Tibial nerve (tissue), 4 donors: ENCODE measurements around the gene P2RY11. TPM values are rescaled to one million over a fixed set of nuclear protein-coding genes. Genes with fewer than 3 reads are reported as not detected.
A peak's percentile ranks its signal among the peaks of the same experiment; 100 is the strongest.

Experiments
- DNase-seq, 2 donors: peaks; one replicate each; pipeline ENCODE4 v3.0.0-alpha.2; 2019; ENCODE audit warnings: low spot score in 2 of 2
- H3K27ac ChIP-seq, 4 donors: fragments of 200-600 bp; sonication (generic) in 3 of 4; one replicate each; pipeline ENCODE4 v1.5.1; 2017 to 2019; ENCODE audit warnings: mild to moderate bottlenecking in 1 of 4
- H3K27me3 ChIP-seq, 2 donors: fragments of 200-600 bp; sonication (generic) in 1 of 2; one replicate each; pipeline versions ENCODE4 v1.5.1 to v1.6.0; 2017 to 2019
- H3K36me3 ChIP-seq, 3 donors: fragments of 200-600 bp; sonication (generic); one replicate each; pipeline ENCODE4 v1.5.1; 2018 to 2019
- H3K4me1 ChIP-seq, 4 donors: fragments of 200-600 bp; sonication (generic) in 3 of 4; one replicate each; pipeline ENCODE4 v1.5.1; 2017 to 2019
- H3K4me3 ChIP-seq, 4 donors: fragments of 200-600 bp; sonication (generic) in 3 of 4; one replicate each; pipeline ENCODE4 v1.5.1; 2017 to 2019; ENCODE audit warnings: mild to moderate bottlenecking in 1 of 4, moderate library complexity in 1 of 4
- H3K9me3 ChIP-seq, 4 donors: fragments of 200-600 bp; sonication (generic) in 3 of 4; one replicate each; pipeline ENCODE4 v1.5.1; 2017 to 2019
- EP300 ChIP-seq, 2 donors: sonication (generic); formaldehyde crosslinking; IDR thresholded peaks; one replicate each; pipeline ENCODE4 v1.6.1; 2017; ENCODE audit warnings: antibody characterized with exemption in 2 of 2, mild to moderate bottlenecking in 1 of 2
- POLR2A ChIP-seq, 2 donors: fragments of 450-650 bp; IDR thresholded peaks; one replicate each; pipeline ENCODE4 v1.6.1; 2017; ENCODE audit warnings: antibody characterized with exemption in 2 of 2, mild to moderate bottlenecking in 2 of 2, moderate library complexity in 2 of 2
- WGBS, 2 donors: methylation state at CpG; one replicate each; pipeline ENCODE4 v1.1.5; 2018; 5-methylcytosine and 5-hydroxymethylcytosine counted together
- total RNA-seq, 4 donors: library from RNA; depleted of rRNA; stranded (reverse); fragments of >200 nt; gene quantifications; one replicate each; pipeline ENCODE4 v1.1.0, GENCODE V29; 2016
- TF ChIP-seq, protein P1 (sequence below), 5 experiments: fragments of 200-600 bp in 3 of 5; fragments of 450-650 bp in 2 of 5; sonication (generic) in 3 of 5; IDR thresholded peaks; one replicate each; pipeline ENCODE4 v1.5.1; 2016 to 2019; ENCODE audit warnings: antibody characterized with exemption in 5 of 5, mild to moderate bottlenecking in 3 of 5, moderate library complexity in 2 of 5

The P2RY11 gene
- total RNA-seq, 4 donors from 2014 or later = 2.1 to 19.5 (median 4.2) TPM

DNA sequence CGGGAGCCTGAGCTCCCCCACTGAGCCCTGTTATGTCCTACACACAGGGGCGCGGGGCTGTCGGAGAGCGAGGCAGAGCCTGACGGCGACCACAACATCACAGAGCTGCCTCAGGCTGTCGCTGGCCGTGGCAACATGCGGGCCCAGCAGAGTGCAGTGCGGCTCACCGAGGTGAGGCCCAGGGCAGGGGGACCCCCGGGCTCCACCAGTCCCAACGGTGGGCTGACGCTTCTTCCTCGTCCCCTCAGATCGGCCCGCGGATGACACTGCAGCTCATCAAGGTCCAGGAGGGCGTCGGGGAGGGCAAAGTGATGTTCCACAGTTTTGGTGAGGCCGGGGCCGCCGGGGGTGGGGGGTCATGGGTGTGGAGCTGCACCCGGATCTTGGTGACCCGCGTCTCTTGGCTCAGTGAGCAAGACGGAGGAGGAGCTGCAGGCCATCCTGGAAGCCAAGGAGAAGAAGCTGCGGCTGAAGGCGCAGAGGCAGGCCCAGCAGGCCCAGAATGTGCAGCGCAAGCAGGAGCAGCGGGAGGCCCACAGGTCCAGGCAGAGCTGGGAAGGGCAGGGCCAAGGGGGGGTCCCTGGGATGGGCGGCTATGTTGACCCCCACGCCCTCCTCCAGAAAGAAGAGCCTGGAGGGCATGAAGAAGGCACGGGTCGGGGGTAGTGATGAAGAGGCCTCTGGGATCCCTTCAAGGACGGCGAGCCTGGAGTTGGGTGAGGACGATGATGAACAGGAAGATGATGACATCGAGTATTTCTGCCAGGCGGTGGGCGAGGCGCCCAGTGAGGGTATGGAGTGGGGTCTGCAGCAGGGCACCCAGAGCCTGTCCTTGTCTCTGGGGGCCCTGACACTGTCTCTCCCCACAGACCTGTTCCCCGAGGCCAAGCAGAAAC, 1.2 kb upstream of the P2RY11 start:
- TF ChIP-seq, protein P1, sequence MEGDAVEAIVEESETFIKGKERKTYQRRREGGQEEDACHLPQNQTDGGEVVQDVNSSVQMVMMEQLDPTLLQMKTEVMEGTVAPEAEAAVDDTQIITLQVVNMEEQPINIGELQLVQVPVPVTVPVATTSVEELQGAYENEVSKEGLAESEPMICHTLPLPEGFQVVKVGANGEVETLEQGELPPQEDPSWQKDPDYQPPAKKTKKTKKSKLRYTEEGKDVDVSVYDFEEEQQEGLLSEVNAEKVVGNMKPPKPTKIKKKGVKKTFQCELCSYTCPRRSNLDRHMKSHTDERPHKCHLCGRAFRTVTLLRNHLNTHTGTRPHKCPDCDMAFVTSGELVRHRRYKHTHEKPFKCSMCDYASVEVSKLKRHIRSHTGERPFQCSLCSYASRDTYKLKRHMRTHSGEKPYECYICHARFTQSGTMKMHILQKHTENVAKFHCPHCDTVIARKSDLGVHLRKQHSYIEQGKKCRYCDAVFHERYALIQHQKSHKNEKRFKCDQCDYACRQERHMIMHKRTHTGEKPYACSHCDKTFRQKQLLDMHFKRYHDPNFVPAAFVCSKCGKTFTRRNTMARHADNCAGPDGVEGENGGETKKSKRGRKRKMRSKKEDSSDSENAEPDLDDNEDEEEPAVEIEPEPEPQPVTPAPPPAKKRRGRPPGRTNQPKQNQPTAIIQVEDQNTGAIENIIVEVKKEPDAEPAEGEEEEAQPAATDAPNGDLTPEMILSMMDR (IDR thresholded peaks at IDR 0.05) = no peak
- TF ChIP-seq POLR2A (IDR thresholded peaks at IDR 0.05) (no peak), EP300 (IDR thresholded peaks at IDR 0.05) (no peak)
- H3K9me3 ChIP-seq = no peaks in the 10 kb centered on the region
- H3K36me3 ChIP-seq = peaks cover 11 to 76% (median 38%) of the 10 kb centered on the region in 3 donors
- DNase-seq = no peak
- 88 to 92% methylated on average over 40 to 43 of the region's 44 CpGs for WGBS, 2 donors
- peak overlapping the region in 1 of 4 donors; percentile 8 for H3K27ac ChIP-seq
- H3K4me1 ChIP-seq = peaks cover 0 to 41% (median 16%) of the 10 kb centered on the region in 4 donors
- no peak overlapping the region for H3K4me3 ChIP-seq
- no peaks in the 10 kb centered on the region for H3K27me3 ChIP-seq

- Histone ChIP-seq H3K9me3 (no peaks in the 10 kb centered on the region), H3K4me3 (no peak overlapping the region), H3K27ac (peak overlapping the region in 1 of 4 donors; percentile 8), H3K4me1 (peaks cover 0 to 36% (median 16%) of the 10 kb centered on the region in 4 donors), H3K36me3 (peaks cover 11 to 82% (median 44%) of the 10 kb centered on the region in 3 donors), H3K27me3 (no peaks in the 10 kb centered on the region)
- 88 to 91% methylated on average over 19 of the region's 19 CpGs for WGBS, 2 donors
- DNase-seq = no peak
- no peak for TF ChIP-seq POLR2A (IDR thresholded peaks at IDR 0.05)
- no peak for TF ChIP-seq EP300 (IDR thresholded peaks at IDR 0.05)
- TF ChIP-seq, protein P1 (IDR thresholded peaks at IDR 0.05) = no peak
These were observed 548 bp upstream of the P2RY11 start for GRCh38 chr19:10110972-10111317.

GRCh38 chr19:10112037-10112761, 706 bp downstream of the P2RY11 start:
- 54 to 63% methylated on average over 23 of the region's 23 CpGs for WGBS, 2 donors
- Histone ChIP-seq H3K27ac (peak overlapping the region in 2 of 4 donors; percentile 24 to 26), H3K4me1 (peaks cover 0 to 39% (median 10%) of the 10 kb centered on the region in 4 donors), H3K27me3 (no peaks in the 10 kb centered on the region), H3K36me3 (peaks cover 15 to 95% (median 48%) of the 10 kb centered on the region in 3 donors), H3K9me3 (no peaks in the 10 kb centered on the region), H3K4me3 (peak overlapping the region in 2 of 4 donors; percentile 3 to 25)
- TF ChIP-seq POLR2A (IDR thresholded peaks at IDR 0.05) (no peak), EP300 (IDR thresholded peaks at IDR 0.05) (no peak)
- TF ChIP-seq, protein P1 (IDR thresholded peaks at IDR 0.05) = no peak
- no peak for DNase-seq

GRCh38 chr19:10112895-10113591, 1.6 kb downstream of the P2RY11 start:
- 22 to 32% methylated on average over 24 of the region's 25 CpGs for WGBS, 2 donors

More at GRCh38 chr19:10112895-10113591, 1.6 kb downstream of the P2RY11 start:
- no peak for DNase-seq
- Histone ChIP-seq H3K27ac (peak overlapping the region in 2 of 4 donors; percentile 26 to 55), H3K4me1 (peaks cover 0 to 39% (median 8%) of the 10 kb centered on the region in 4 donors), H3K4me3 (no peak overlapping the region), H3K27me3 (no peaks in the 10 kb centered on the region), H3K9me3 (no peaks in the 10 kb centered on the region), H3K36me3 (peaks cover 17 to 95% (median 48%) of the 10 kb centered on the region in 3 donors)
- TF ChIP-seq POLR2A (IDR thresholded peaks at IDR 0.05) = no peak
- TF ChIP-seq EP300 (IDR thresholded peaks at IDR 0.05) = no peak
- TF ChIP-seq, protein P1 (IDR thresholded peaks at IDR 0.05) = peak; percentile 28 to 69 (median 41)
